K562 (cell line): Measurements from ENCODE around the gene RBFOX2.

Experiments used
- BRCA1 ChIP-seq, 2 experiments: fragments of 450-650 bp in 1 of 2; sonication (generic) in 1 of 2; formaldehyde crosslinking in 1 of 2; IDR thresholded peaks; 2 replicates each; pipeline versions ENCODE4 v1.5.0 to v1.6.1; 2017 to 2020; ENCODE audit warnings: mild to moderate bottlenecking in 1 of 2, missing genetic modification reagents in 1 of 2
- CC2D1A ChIP-seq: fragments of 450-650 bp; IDR thresholded peaks from 2 replicates; pipeline ENCODE4 v1.6.1; 2017; ENCODE audit warnings: mild to moderate bottlenecking
- CTBP1 ChIP-seq: fragments of 450-650 bp; IDR thresholded peaks from 2 replicates; pipeline ENCODE4 v1.6.1; 2016; ENCODE audit warnings: borderline replicate concordance
- CTCF ChIP-seq, 3 experiments: IDR thresholded peaks in 2 of 3; conservative IDR thresholded peaks in 1 of 3; 2 replicates each; pipeline ENCODE4 v1.5.1; 2011 to 2012; ENCODE audit warnings: low read length in 3 of 3, mild to moderate bottlenecking in 3 of 3, control low read depth in 2 of 3, improper control_type of control experiment in 1 of 3, inconsistent platforms in 1 of 3, low read depth in 1 of 3, mixed read lengths in 1 of 3, moderate library complexity in 1 of 3; ENCODE audit not compliant: insufficient read depth in 2 of 3
- GTF3C2 ChIP-seq: IDR thresholded peaks from 3 replicates; pipeline ENCODE4 v1.6.1; 2011; ENCODE audit warnings: borderline replicate concordance, mild to moderate bottlenecking, moderate library complexity; ENCODE audit not compliant: insufficient read length; ENCODE audit errors: extremely low read depth
- MAX ChIP-seq: sonication (generic); formaldehyde crosslinking; IDR thresholded peaks from 2 replicates; pipeline ENCODE4 v1.9.0; 2022; ENCODE audit warnings: mild to moderate bottlenecking, missing genetic modification reagents
- NCOR1 ChIP-seq: fragments of 450-650 bp; IDR thresholded peaks from 2 replicates; pipeline ENCODE4 v1.6.1; 2016; ENCODE audit warnings: mild to moderate bottlenecking, moderate library complexity
- NFIX ChIP-seq: fragments of 250-450 bp; sonication (Bioruptor Pico); IDR thresholded peaks from 2 replicates; pipeline ENCODE4 v1.4.0; 2020; ENCODE audit warnings: low read depth, mild to moderate bottlenecking, moderate library complexity
- SMAD4 ChIP-seq: fragments of 250-450 bp; sonication (Bioruptor Pico); conservative IDR thresholded peaks from 2 replicates; pipeline ENCODE4 v1.8.0; 2021; ENCODE audit warnings: inconsistent platforms, mild to moderate bottlenecking, moderate library complexity
- SP1 ChIP-seq: sonication (generic); formaldehyde crosslinking; IDR thresholded peaks from 2 replicates; pipeline ENCODE4 v1.8.1; 2022; ENCODE audit warnings: mild to moderate bottlenecking, missing genetic modification reagents
- TCF15 ChIP-seq: fragments of 250-450 bp; sonication (Bioruptor Pico); IDR thresholded peaks from 2 replicates; pipeline ENCODE4 v1.8.0; 2022; ENCODE audit warnings: moderate library complexity, mild to moderate bottlenecking, inconsistent platforms
- ZNF431 ChIP-seq: sonication (generic); formaldehyde crosslinking; IDR thresholded peaks from 2 replicates; pipeline ENCODE4 v1.8.0; 2022; ENCODE audit warnings: mild to moderate bottlenecking, missing genetic modification reagents

GRCh38 chr22:35708453-35708852, 320.2 kb downstream of the RBFOX2 start:
- no peak for TF ChIP-seq CTCF (IDR thresholded peaks at IDR 0.05 in 2 of 3, conservative IDR thresholded peaks at IDR 0.05 in 1 of 3; ENCODE audit: insufficient read depth in 2 of 3, low read depth in 1 of 3, low read length in 3 of 3)
- no peak for TF ChIP-seq SMAD4 (CRISPR knock-in tag)
- TF ChIP-seq TCF15 (CRISPR knock-in tag), result no peak
- no peak for TF ChIP-seq CC2D1A
- no peak for TF ChIP-seq SP1
- no peak for TF ChIP-seq GTF3C2
- TF ChIP-seq NCOR1, result no peak
- no peak for TF ChIP-seq CTBP1
- no peak for TF ChIP-seq NFIX (CRISPR knock-in tag)
- TF ChIP-seq BRCA1 (IDR thresholded peaks at IDR 0.05), result no peak
- no peak for TF ChIP-seq BRCA1 (CRISPR knock-in tag; IDR thresholded peaks at IDR 0.05)
- TF ChIP-seq ZNF431 (CRISPR knock-in tag), result no peak
- no peak for TF ChIP-seq MAX
